ENCODE measurements around the gene PCNT. TPM values are rescaled to one million over a fixed set of nuclear protein-coding genes. Genes with fewer than 3 reads are reported as not detected.
"Not testable (repeated sequence)": the region's sequence is repeated elsewhere in the genome, so short reads cannot be mapped to it uniquely, and the experiment has no call there.

PCNT gene
- total RNA-seq, 1 donor: 21.6 TPM

- DNase-seq (ENCODE audit: low read depth): no peak
- no peak overlapping the region for H3K4me3 ChIP-seq (ENCODE audit: low read depth, low read length)
- TF ChIP-seq, protein P1, sequence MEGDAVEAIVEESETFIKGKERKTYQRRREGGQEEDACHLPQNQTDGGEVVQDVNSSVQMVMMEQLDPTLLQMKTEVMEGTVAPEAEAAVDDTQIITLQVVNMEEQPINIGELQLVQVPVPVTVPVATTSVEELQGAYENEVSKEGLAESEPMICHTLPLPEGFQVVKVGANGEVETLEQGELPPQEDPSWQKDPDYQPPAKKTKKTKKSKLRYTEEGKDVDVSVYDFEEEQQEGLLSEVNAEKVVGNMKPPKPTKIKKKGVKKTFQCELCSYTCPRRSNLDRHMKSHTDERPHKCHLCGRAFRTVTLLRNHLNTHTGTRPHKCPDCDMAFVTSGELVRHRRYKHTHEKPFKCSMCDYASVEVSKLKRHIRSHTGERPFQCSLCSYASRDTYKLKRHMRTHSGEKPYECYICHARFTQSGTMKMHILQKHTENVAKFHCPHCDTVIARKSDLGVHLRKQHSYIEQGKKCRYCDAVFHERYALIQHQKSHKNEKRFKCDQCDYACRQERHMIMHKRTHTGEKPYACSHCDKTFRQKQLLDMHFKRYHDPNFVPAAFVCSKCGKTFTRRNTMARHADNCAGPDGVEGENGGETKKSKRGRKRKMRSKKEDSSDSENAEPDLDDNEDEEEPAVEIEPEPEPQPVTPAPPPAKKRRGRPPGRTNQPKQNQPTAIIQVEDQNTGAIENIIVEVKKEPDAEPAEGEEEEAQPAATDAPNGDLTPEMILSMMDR (IDR thresholded peaks at IDR 0.05; ENCODE audit: insufficient read depth, low read depth, low read length): no peak
Observed at GRCh38 chr21:46401186-46401910, 77.4 kb downstream of the PCNT start.

DNA sequence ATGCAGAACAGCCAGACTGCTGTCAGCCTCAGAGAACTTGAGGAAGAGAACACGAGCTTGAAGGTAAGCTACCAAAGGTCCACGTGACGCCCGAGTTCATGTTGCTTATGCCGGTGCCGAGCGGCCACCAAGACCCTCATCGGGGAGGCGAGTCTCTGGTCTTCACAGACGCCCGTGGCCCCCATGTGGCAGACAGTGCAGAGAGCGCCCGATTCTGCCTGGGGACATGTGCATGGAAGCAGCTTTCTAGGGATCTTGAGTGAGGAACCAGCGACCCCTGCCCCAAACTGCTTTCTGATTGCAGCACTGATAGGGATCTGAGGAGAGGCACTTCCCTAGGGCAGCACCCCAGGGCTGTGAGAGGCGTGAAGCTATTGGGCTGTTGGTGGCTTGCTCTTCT lies 78.5 kb downstream of the PCNT start:
- TF ChIP-seq, protein P1 (IDR thresholded peaks at IDR 0.05; ENCODE audit: insufficient read depth, low read depth, low read length): no peak
- no peak overlapping the region for H3K4me3 ChIP-seq (ENCODE audit: low read depth, low read length)
- no peak for DNase-seq (ENCODE audit: low read depth)

DNA sequence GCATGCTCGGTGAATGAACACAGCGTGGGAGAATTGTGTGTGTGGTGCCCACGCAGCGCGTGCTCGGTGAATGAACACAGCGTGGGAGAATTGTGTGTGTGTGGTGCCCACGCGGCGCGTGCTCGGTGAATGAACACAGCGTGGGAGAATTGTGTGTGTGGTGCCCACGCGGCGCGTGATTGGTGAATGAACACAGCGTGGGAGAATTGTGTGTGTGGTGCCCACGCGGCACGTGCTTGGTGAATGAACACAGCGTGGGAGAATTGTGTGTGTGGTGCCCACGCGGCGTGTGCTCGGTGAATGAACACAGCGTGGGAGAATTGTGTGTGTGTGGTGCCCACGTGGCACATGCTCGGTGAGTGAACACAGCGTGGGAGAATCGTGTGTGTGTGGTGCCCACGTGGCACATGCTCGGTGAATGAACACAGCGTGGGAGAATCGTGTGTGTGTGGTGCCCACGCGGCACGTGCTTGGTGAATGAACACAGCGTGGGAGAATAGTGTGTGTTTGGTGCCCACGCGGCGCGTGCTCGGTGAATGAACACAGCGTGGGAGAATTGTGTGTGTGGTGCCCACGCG lies 79.4 kb downstream of the PCNT start:
- DNase-seq (ENCODE audit: low read depth); H3K4me3 ChIP-seq (ENCODE audit: low read depth, low read length): not testable (repeated sequence)

DNA sequence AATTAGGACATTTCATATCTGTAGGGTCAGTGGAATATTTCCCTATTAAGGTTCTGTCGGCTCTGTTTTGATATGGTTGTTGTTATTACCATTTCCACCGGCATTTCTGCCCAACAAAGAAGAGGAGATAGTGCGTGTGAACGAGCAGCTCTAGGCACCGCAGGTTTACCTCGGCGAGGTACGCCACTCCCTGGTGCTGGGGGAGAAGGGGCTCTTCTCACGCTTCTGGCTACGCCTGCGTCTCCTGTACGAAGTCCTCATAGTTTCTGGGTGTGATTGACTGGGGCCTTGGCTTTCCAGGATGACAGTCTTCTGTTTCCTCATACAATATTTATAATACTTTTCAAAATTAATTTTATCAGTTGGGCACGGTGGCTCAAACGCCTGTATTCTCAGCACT lies 80.3 kb downstream of the PCNT start:
- DNase-seq (ENCODE audit: low read depth): no peak
- H3K4me3 ChIP-seq (ENCODE audit: low read depth, low read length): no peak overlapping the region
- TF ChIP-seq, protein P1 (IDR thresholded peaks at IDR 0.05; ENCODE audit: insufficient read depth, low read depth, low read length): no peak

DNA sequence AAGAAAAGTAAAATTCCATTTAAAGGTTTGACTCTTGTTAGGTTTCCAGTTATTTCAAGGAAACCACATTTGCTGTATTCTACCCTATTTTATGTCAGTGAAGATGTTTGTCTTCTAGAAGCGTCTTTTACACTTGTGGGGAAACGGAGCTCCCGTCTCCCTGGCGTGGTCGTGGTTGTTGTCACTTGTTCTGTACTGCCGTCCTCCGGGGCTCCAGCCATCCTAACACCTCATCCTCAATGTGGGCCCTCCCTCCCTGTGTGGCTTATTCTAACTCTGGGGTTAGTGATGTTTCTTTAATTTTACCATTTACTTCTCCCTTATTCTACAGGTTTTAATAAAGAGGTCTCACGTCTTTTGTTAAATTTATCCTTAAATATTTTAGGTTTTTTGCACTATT lies 82.0 kb downstream of the PCNT start:
- no peak overlapping the region for H3K4me3 ChIP-seq (ENCODE audit: low read depth, low read length)
- TF ChIP-seq, protein P1 (IDR thresholded peaks at IDR 0.05; ENCODE audit: insufficient read depth, low read depth, low read length): no peak
- no peak for DNase-seq (ENCODE audit: low read depth)

DNA sequence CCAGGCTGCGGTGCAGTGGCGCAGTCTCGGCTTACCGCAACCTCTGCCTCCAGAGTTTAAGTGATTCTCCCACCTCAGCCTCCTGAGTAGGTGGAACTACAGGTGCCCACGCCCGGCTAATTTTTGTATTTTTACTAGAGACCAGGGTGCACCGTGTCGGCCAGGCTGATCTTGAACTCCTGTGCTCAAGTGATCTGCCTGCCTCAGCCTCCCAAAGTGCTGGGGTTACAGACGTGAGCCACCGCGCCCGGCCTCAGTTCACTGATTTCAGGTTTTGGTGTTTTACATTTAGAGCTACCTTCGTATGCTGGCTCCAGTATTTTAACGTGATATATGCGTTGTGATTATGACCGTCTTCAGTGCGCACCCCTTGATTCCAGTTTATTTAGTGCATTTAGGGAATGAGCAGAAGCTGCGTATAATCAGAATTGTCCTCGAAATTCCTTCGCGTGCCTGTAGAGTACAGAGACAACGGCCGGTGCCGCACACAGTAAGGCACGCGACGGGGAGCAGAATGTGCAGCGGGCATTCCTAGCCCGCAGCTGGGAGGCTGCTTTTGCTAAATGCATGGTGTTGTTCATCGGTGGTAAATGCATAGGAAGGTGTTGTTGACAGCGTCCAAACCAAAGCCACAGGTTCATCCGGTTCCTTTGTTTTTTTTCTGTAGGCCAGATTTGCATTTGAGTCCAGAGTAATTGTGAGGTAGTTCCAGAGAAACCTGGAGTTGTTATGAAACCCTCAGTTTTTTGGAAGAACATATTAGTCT lies 85.9 kb downstream of the PCNT start:
- H3K4me3 ChIP-seq (ENCODE audit: low read depth, low read length): no peak overlapping the region
- TF ChIP-seq, protein P1 (IDR thresholded peaks at IDR 0.05; ENCODE audit: insufficient read depth, low read depth, low read length): no peak
- DNase-seq (ENCODE audit: low read depth): no peak

DNA sequence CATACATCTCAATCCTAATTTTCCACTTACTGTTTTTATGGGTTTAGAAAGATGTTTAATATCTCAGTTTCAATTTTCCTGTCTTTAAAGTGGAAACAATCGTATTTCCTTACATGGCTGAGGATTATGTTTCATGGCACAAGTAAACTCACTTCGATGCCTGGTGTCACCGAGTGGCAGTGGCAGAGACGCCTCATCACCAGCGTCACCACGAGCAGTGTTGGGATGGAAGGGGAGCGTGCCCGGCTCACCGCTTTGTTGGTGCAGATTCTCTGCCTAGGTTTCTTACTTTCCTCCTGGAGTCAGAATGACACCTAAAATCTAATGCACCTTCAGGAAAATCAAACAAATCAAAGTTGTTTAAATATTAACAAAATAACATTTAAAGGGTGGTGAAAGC lies 86.6 kb downstream of the PCNT start:
- DNase-seq (ENCODE audit: low read depth): no peak
- TF ChIP-seq, protein P1 (IDR thresholded peaks at IDR 0.05; ENCODE audit: insufficient read depth, low read depth, low read length): no peak
- H3K4me3 ChIP-seq (ENCODE audit: low read depth, low read length): no peak overlapping the region
